ENCODE measurements around the gene TANGO6. TPM values are rescaled to one million over a fixed set of nuclear protein-coding genes. Genes with fewer than 3 reads are reported as not detected.
"Not testable (repeated sequence)": the region's sequence is repeated elsewhere in the genome, so short reads cannot be mapped to it uniquely, and the experiment has no call there.

The TANGO6 gene
- total RNA-seq, 2 experiments from 2014 or later, result 21.4 to 23.6 TPM

GRCh38 chr16:68984467-68984866, 141.1 kb downstream of the TANGO6 start:
- POLR2A ChIA-PET, result interaction anchor here (0.7 kb wide), 1 partner anchor 377 kb away, joined by 3 read pairs; no protein-coding TSS in a partner anchor
- Mint-ChIP-seq H3K36me3 (ENCODE audit: low read depth) (peaks cover 3% of the 10 kb centered on the region), H3K4me1 (ENCODE audit: low read depth) (no peaks in the 10 kb centered on the region), H3K9me3 (ENCODE audit: insufficient read depth) (no peaks in the 10 kb centered on the region), H3K27me3 (ENCODE audit: low read depth) (no peaks in the 10 kb centered on the region), H3K27ac (no peak overlapping the region), H3K4me3 (no peak overlapping the region)
- CTCF ChIA-PET, result interaction anchor here (0.9 kb wide), 2 partner anchors 9 to 137 kb away, joined by 3 read pairs; no protein-coding TSS in a partner anchor
- no peak for ATAC-seq
- DNase-seq, result no peak

GRCh38 chr16:68985268-68985667, 141.9 kb downstream of the TANGO6 start:
- H3K9me3 Mint-ChIP-seq (ENCODE audit: insufficient read depth), result no peaks in the 10 kb centered on the region
- no peak for DNase-seq
- peaks cover 3% of the 10 kb centered on the region for H3K36me3 Mint-ChIP-seq (ENCODE audit: low read depth)
- ATAC-seq, result no peak
- H3K27ac Mint-ChIP-seq, result no peak overlapping the region
- ChIA-PET CTCF (interaction anchor here (0.9 kb wide), 1 partner anchor 8 kb away, joined by 3 read pairs; no protein-coding TSS in a partner anchor), POLR2A (no interaction called here)
- no peaks in the 10 kb centered on the region for H3K4me1 Mint-ChIP-seq (ENCODE audit: low read depth)
- H3K4me3 Mint-ChIP-seq, result no peak overlapping the region
- H3K27me3 Mint-ChIP-seq (ENCODE audit: low read depth), result no peaks in the 10 kb centered on the region

GRCh38 chr16:68985855-68986254, 142.5 kb downstream of the TANGO6 start:
- POLR2A ChIA-PET, result interaction anchor here (0.6 kb wide), 1 partner anchor 73 kb away, joined by 3 read pairs; no protein-coding TSS in a partner anchor
- no peaks in the 10 kb centered on the region for H3K9me3 Mint-ChIP-seq (ENCODE audit: insufficient read depth)
- no peaks in the 10 kb centered on the region for H3K4me1 Mint-ChIP-seq (ENCODE audit: low read depth)
- no peak overlapping the region for H3K27ac Mint-ChIP-seq
- CTCF ChIA-PET, result no interaction called here
- H3K36me3 Mint-ChIP-seq (ENCODE audit: low read depth), result peaks cover 3% of the 10 kb centered on the region
- H3K4me3 Mint-ChIP-seq, result no peak overlapping the region
- DNase-seq (no peak), ATAC-seq (no peak)
- no peaks in the 10 kb centered on the region for H3K27me3 Mint-ChIP-seq (ENCODE audit: low read depth)

- no peaks in the 10 kb centered on the region for H3K9me3 Mint-ChIP-seq (ENCODE audit: insufficient read depth)
- H3K27ac Mint-ChIP-seq, result no peak overlapping the region
- H3K36me3 Mint-ChIP-seq (ENCODE audit: low read depth), result peaks cover 2% of the 10 kb centered on the region
- ATAC-seq, result no peak
- no peaks in the 10 kb centered on the region for H3K27me3 Mint-ChIP-seq (ENCODE audit: low read depth)
- DNase-seq, result no peak
- H3K4me3 Mint-ChIP-seq, result no peak overlapping the region
- no peaks in the 10 kb centered on the region for H3K4me1 Mint-ChIP-seq (ENCODE audit: low read depth)
- CTCF ChIA-PET, result no interaction called here
- POLR2A ChIA-PET, result interaction anchor here (0.6 kb wide), 1 partner anchor 461 kb away, joined by 3 read pairs; no protein-coding TSS in a partner anchor
Measured at GRCh38 chr16:68987734-68988457, 144.6 kb downstream of the TANGO6 start.

- H3K4me1 Mint-ChIP-seq (ENCODE audit: low read depth); H3K9me3 Mint-ChIP-seq (ENCODE audit: insufficient read depth); H3K4me3 Mint-ChIP-seq; CTCF ChIA-PET; DNase-seq; H3K36me3 Mint-ChIP-seq (ENCODE audit: low read depth); POLR2A ChIA-PET; ATAC-seq; H3K27ac Mint-ChIP-seq; H3K27me3 Mint-ChIP-seq (ENCODE audit: low read depth): not testable (repeated sequence)
Measured at GRCh38 chr16:68990172-68990845, 147.0 kb downstream of the TANGO6 start.

- no peak overlapping the region for H3K27ac Mint-ChIP-seq
- no peaks in the 10 kb centered on the region for H3K4me1 Mint-ChIP-seq (ENCODE audit: low read depth)
- peaks cover 2% of the 10 kb centered on the region for H3K36me3 Mint-ChIP-seq (ENCODE audit: low read depth)
- no peak overlapping the region for H3K4me3 Mint-ChIP-seq
- DNase-seq (no peak), ATAC-seq (no peak)
- H3K27me3 Mint-ChIP-seq (ENCODE audit: low read depth), result no peaks in the 10 kb centered on the region
- ChIA-PET POLR2A (interaction anchor here (0.6 kb wide), 1 partner anchor 9 kb away, joined by 4 read pairs; no protein-coding TSS in a partner anchor), CTCF (interaction anchor here (0.7 kb wide), 1 partner anchor 159 kb away, joined by 3 read pairs; no protein-coding TSS in a partner anchor)
- no peaks in the 10 kb centered on the region for H3K9me3 Mint-ChIP-seq (ENCODE audit: insufficient read depth)
Measured at GRCh38 chr16:68991075-68991474, 147.7 kb downstream of the TANGO6 start.

- no peaks in the 10 kb centered on the region for H3K27me3 Mint-ChIP-seq (ENCODE audit: low read depth)
- no peaks in the 10 kb centered on the region for H3K4me1 Mint-ChIP-seq (ENCODE audit: low read depth)
- H3K9me3 Mint-ChIP-seq (ENCODE audit: insufficient read depth), result no peaks in the 10 kb centered on the region
- ChIA-PET CTCF (interaction anchor here (1.0 kb wide), 1 partner anchor 8 kb away, joined by 3 read pairs; no protein-coding TSS in a partner anchor), POLR2A (no interaction called here)
- H3K36me3 Mint-ChIP-seq (ENCODE audit: low read depth), result peaks cover 2% of the 10 kb centered on the region
- H3K4me3 Mint-ChIP-seq, result no peak overlapping the region
- no peak overlapping the region for H3K27ac Mint-ChIP-seq
- ATAC-seq (no peak), DNase-seq (no peak)
Measured at GRCh38 chr16:68992521-68992920, 149.2 kb downstream of the TANGO6 start.

GRCh38 chr16:68993456-68993855, 150.1 kb downstream of the TANGO6 start:
- POLR2A ChIA-PET, result no interaction called here
- ATAC-seq (no peak), DNase-seq (no peak)
- Mint-ChIP-seq H3K27me3 (ENCODE audit: low read depth) (no peaks in the 10 kb centered on the region), H3K4me3 (no peak overlapping the region), H3K36me3 (ENCODE audit: low read depth) (peaks cover 2% of the 10 kb centered on the region), H3K4me1 (ENCODE audit: low read depth) (no peaks in the 10 kb centered on the region), H3K27ac (no peak overlapping the region), H3K9me3 (ENCODE audit: insufficient read depth) (no peaks in the 10 kb centered on the region)
- CTCF ChIA-PET, result interaction anchor here (1.0 kb wide), 1 partner anchor 9 kb away, joined by 3 read pairs; no protein-coding TSS in a partner anchor

- no peak overlapping the region for H3K4me3 Mint-ChIP-seq
- H3K9me3 Mint-ChIP-seq (ENCODE audit: insufficient read depth), result no peaks in the 10 kb centered on the region
- H3K4me1 Mint-ChIP-seq (ENCODE audit: low read depth), result no peaks in the 10 kb centered on the region
- ATAC-seq, result no peak
- no peaks in the 10 kb centered on the region for H3K27me3 Mint-ChIP-seq (ENCODE audit: low read depth)
- H3K27ac Mint-ChIP-seq, result no peak overlapping the region
- ChIA-PET CTCF (no interaction called here), POLR2A (no interaction called here)
- peaks cover 3% of the 10 kb centered on the region for H3K36me3 Mint-ChIP-seq (ENCODE audit: low read depth)
- DNase-seq, result no peak
Measured at GRCh38 chr16:68993885-68994284, 150.6 kb downstream of the TANGO6 start.

GRCh38 chr16:68994324-68994723, 151.0 kb downstream of the TANGO6 start:
- ChIA-PET CTCF (no interaction called here), POLR2A (no interaction called here)
- ATAC-seq (no peak), DNase-seq (no peak)
- no peak overlapping the region for H3K27ac Mint-ChIP-seq
- H3K36me3 Mint-ChIP-seq (ENCODE audit: low read depth), result peaks cover 3% of the 10 kb centered on the region
- H3K4me1 Mint-ChIP-seq (ENCODE audit: low read depth), result no peaks in the 10 kb centered on the region
- no peaks in the 10 kb centered on the region for H3K9me3 Mint-ChIP-seq (ENCODE audit: insufficient read depth)
- no peaks in the 10 kb centered on the region for H3K27me3 Mint-ChIP-seq (ENCODE audit: low read depth)
- no peak overlapping the region for H3K4me3 Mint-ChIP-seq

GRCh38 chr16:68995011-68995504, 151.7 kb downstream of the TANGO6 start:
- CTCF ChIA-PET, result no interaction called here
- Mint-ChIP-seq H3K4me3 (no peak overlapping the region), H3K27me3 (ENCODE audit: low read depth) (no peaks in the 10 kb centered on the region), H3K27ac (no peak overlapping the region), H3K9me3 (ENCODE audit: insufficient read depth) (no peaks in the 10 kb centered on the region), H3K36me3 (ENCODE audit: low read depth) (peaks cover 3% of the 10 kb centered on the region), H3K4me1 (ENCODE audit: low read depth) (no peaks in the 10 kb centered on the region)
- POLR2A ChIA-PET, result no interaction called here
- ATAC-seq, result no peak
- no peak for DNase-seq

GRCh38 chr16:68997564-68997963, 154.2 kb downstream of the TANGO6 start:
- Mint-ChIP-seq H3K36me3 (ENCODE audit: low read depth) (peaks cover 13% of the 10 kb centered on the region), H3K4me3 (no peak overlapping the region), H3K4me1 (ENCODE audit: low read depth) (no peaks in the 10 kb centered on the region), H3K27me3 (ENCODE audit: low read depth) (no peaks in the 10 kb centered on the region), H3K9me3 (ENCODE audit: insufficient read depth) (no peaks in the 10 kb centered on the region), H3K27ac (no peak overlapping the region)
- ChIA-PET CTCF (no interaction called here), POLR2A (no interaction called here)
- no peak for ATAC-seq
- no peak for DNase-seq

Data from activated CD8-positive, alpha-beta T cell treated with anti-CD3 and anti-CD28 coated beads, Interleukin-2, amount 10 ng/mL, durations not matched to agents 7 days and 5 days (primary cell).